B cell (primary cell): ENCODE data around the gene KCNJ4. TPM values are rescaled to one million over a fixed set of nuclear protein-coding genes. Genes with fewer than 3 reads are reported as not detected.
"Not testable (repeated sequence)": the region's sequence is repeated elsewhere in the genome, so short reads cannot be mapped to it uniquely, and the experiment has no call there.

ENCODE experiments used
- ATAC-seq: fragments of 200-7000 bp; cut with Tn5 transposase; one replicate; pipeline ENCODE4 v1.10.0; 2021; ENCODE audit warnings: low read depth, mild to moderate bottlenecking, moderate number of reproducible peaks, moderate library complexity
- CTCF ChIA-PET: fragments of 350-600 bp; sonication (Branson Sonifier 250); formaldehyde crosslinking; loops from one replicate; lab custom pipeline; 2021; ENCODE audit warnings: antibody characterized with exemption, inconsistent platforms; lab: Charles Lee
- POLR2A ChIA-PET: fragments of 350-600 bp; sonication (Branson Sonifier 250); formaldehyde crosslinking; loops from one replicate; lab custom pipeline; 2021; ENCODE audit warnings: antibody characterized with exemption; lab: Charles Lee
- DNase-seq: peaks from one replicate; pipeline ENCODE4 v3.0.0; 2013
- H2AFZ ChIP-seq: 2 replicates; pipeline ENCODE4 v1.6.1; 2012; ENCODE audit warnings: mild to moderate bottlenecking, low read depth, low read length; ENCODE audit not compliant: insufficient read depth, poor library complexity, severe bottlenecking
- H3K27ac ChIP-seq, 2 donors: 1 replicate in 1 of 2; 2 replicates in 1 of 2; pipeline ENCODE4 v1.5.1; 2012 to 2013; ENCODE audit warnings: low read length in 2 of 2, mild to moderate bottlenecking in 2 of 2, moderate library complexity in 1 of 2
- H3K27me3 ChIP-seq, 4 experiments: fragments of 200-600 bp in 1 of 4; sonication (generic) in 1 of 4; replicated peaks in 1 of 4; 1 replicate in 2 of 4; 2 replicates in 2 of 4; pipeline versions ENCODE4 v1.6.1 to v1.7.0; 2013 to 2016; ENCODE audit warnings: low read length in 3 of 4, mild to moderate bottlenecking in 2 of 4, mixed read lengths in 1 of 4, moderate library complexity in 1 of 4; ENCODE audit not compliant: insufficient read depth in 4 of 4, control insufficient read depth in 3 of 4; ENCODE audit errors: control extremely low read depth in 1 of 4
- H3K36me3 ChIP-seq, 2 experiments: replicated peaks in 1 of 2; 1 replicate in 1 of 2; 2 replicates in 1 of 2; pipeline versions ENCODE4 v1.6.1 to v1.7.1; 2013; ENCODE audit warnings: low read length in 1 of 2; ENCODE audit not compliant: insufficient read depth in 2 of 2, control insufficient read depth in 1 of 2; ENCODE audit errors: control extremely low read depth in 1 of 2, extremely low read depth in 1 of 2
- H3K4me1 ChIP-seq, 2 donors: fragments of 200-600 bp in 1 of 2; sonication (generic) in 1 of 2; 1 replicate in 1 of 2; 2 replicates in 1 of 2; pipeline versions ENCODE4 v1.5.1 to v1.6.1; 2013 to 2017; ENCODE audit warnings: low read length in 2 of 2; ENCODE audit not compliant: control insufficient read depth in 2 of 2, insufficient read depth in 2 of 2
- H3K4me2 ChIP-seq: replicated peaks from 2 replicates; pipeline ENCODE3; 2012; ENCODE audit warnings: mild to moderate bottlenecking, low read depth, low read length; ENCODE audit not compliant: poor library complexity, severe bottlenecking
- H3K4me3 ChIP-seq, 5 experiments: fragments of 200-600 bp in 1 of 5; sonication (generic) in 1 of 5; 1 replicate in 3 of 5; 2 replicates in 2 of 5; pipeline versions ENCODE4 v1.5.1 to v1.7.0; 2011 to 2016; ENCODE audit warnings: low read length in 4 of 5, mild to moderate bottlenecking in 4 of 5, low read depth in 2 of 5, control low read depth in 1 of 5, moderate library complexity in 1 of 5; ENCODE audit not compliant: insufficient read depth in 1 of 5; ENCODE audit errors: control extremely low read depth in 1 of 5, extremely low read depth in 1 of 5
- H3K79me2 ChIP-seq: fragments of 200-600 bp; sonication (generic); one replicate; pipeline ENCODE4 v1.6.0; 2016; ENCODE audit warnings: low read length; ENCODE audit not compliant: control insufficient read depth, insufficient read depth
- H3K9ac ChIP-seq: fragments of 200-600 bp; sonication (generic); 2 replicates; pipeline ENCODE4 v1.6.1; 2017; ENCODE audit warnings: mild to moderate bottlenecking, low read length, moderate library complexity
- H3K9me3 ChIP-seq, 3 donors: one replicate each; pipeline versions ENCODE4 v1.6.1 to v1.7.1; 2013; ENCODE audit warnings: low read length in 2 of 3; ENCODE audit not compliant: control insufficient read depth in 2 of 3, insufficient read depth in 1 of 3; ENCODE audit errors: control extremely low read depth in 1 of 3
- H4K20me1 ChIP-seq: 2 replicates; pipeline ENCODE4 v1.6.0; 2012; ENCODE audit warnings: mild to moderate bottlenecking, low read length; ENCODE audit not compliant: insufficient read depth, control insufficient read depth, poor library complexity, severe bottlenecking
- H3K27ac Mint-ChIP-seq: one replicate; pipeline ENCODE4 v1.8.0; 2021; ENCODE audit warnings: mixed read lengths
- H3K27me3 Mint-ChIP-seq: one replicate; pipeline ENCODE4 v1.8.0; 2021; ENCODE audit warnings: mixed read lengths
- H3K4me1 Mint-ChIP-seq: one replicate; pipeline ENCODE4 v1.8.0; 2021; ENCODE audit warnings: mixed read lengths
- H3K4me3 Mint-ChIP-seq: one replicate; pipeline ENCODE4 v1.8.0; 2021; ENCODE audit warnings: mixed read lengths
- H3K9me3 Mint-ChIP-seq: one replicate; pipeline ENCODE4 v1.8.0; 2022; ENCODE audit warnings: mixed read lengths; ENCODE audit not compliant: insufficient read depth
- EZH2 ChIP-seq: IDR thresholded peaks from 2 replicates; pipeline ENCODE4 v1.6.1; 2012; ENCODE audit warnings: borderline replicate concordance, low read depth, mild to moderate bottlenecking, moderate library complexity, low read length; ENCODE audit not compliant: insufficient read depth, poor library complexity, severe bottlenecking
- WGBS: methylation state at CpG from one replicate; pipeline ENCODE4 v1.1.5; 2013; ENCODE audit warnings: missing lambda C conversion rate; ENCODE audit not compliant: insufficient coverage; 5-methylcytosine and 5-hydroxymethylcytosine counted together
- intact Hi-C: fragments of 100-400 bp; cut with micrococcal nuclease; formaldehyde crosslinking; loops from one replicate; pipeline ENCODE4 v1.10.0; 2022
- polyA plus RNA-seq: library from polyadenylated mRNA; depleted of rRNA; stranded (reverse); fragments of >200 nt; gene quantifications from 2 replicates; pipeline ENCODE4 v1.2.3, GENCODE V29; 2012
- total RNA-seq, 2 donors: library from RNA; stranded (reverse); fragments of 120-200 nt in 1 of 2; gene quantifications; 1 replicate in 1 of 2; 2 replicates in 1 of 2; pipeline versions ENCODE4 v1.2.3 to v1.2.4, GENCODE V29; 2013 to 2022
- TF ChIP-seq, protein P1 (sequence below): fragments of 200-600 bp; IDR thresholded peaks from one replicate; pipeline ENCODE4 v1.8.0; 2022; ENCODE audit warnings: antibody characterized with exemption, mild to moderate bottlenecking

KCNJ4 gene
- total and polyA plus RNA-seq, 2 donors (not counting 1 experiment from before 2014, with no cell fraction given), result not detected

DNA sequence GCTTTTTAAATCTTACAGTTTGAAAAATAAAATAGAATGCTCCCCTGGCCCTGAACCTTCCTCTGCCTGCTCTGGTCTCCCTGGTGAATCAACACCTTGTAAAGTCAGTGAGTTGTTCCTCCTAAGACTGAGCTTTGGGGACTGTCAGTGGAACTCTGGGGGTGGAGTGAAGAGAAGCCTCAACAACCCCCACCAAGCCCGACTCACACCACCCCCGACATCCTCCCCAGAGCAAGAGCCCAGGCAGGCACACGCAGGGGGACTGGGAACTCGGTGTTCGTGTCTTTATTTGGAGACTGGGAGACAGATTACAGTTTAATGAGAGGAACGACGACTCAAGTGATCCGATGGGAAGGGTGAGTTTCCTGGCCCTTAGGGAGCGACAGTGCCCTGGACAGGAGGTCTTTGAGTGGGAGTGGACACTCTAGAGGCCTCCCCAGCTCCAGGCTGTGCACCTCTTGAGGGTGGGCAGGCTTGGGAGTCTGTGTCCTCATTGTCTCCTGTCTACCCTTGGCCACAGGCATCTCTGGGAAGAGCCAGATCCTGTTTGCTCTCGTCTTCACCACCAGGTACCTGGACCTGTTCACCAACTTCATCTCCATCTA lies 19.1 kb upstream of the KCNJ4 start:
- no peak overlapping the region for H3K4me2 ChIP-seq
- H3K4me1 Mint-ChIP-seq, result no peaks in the 10 kb centered on the region
- H3K9ac ChIP-seq, result no peak overlapping the region
- H3K36me3 ChIP-seq, result peaks cover 0 to 3% of the 10 kb centered on the region in 2 experiments
- no peak for TF ChIP-seq EZH2
- TF ChIP-seq, protein P1, sequence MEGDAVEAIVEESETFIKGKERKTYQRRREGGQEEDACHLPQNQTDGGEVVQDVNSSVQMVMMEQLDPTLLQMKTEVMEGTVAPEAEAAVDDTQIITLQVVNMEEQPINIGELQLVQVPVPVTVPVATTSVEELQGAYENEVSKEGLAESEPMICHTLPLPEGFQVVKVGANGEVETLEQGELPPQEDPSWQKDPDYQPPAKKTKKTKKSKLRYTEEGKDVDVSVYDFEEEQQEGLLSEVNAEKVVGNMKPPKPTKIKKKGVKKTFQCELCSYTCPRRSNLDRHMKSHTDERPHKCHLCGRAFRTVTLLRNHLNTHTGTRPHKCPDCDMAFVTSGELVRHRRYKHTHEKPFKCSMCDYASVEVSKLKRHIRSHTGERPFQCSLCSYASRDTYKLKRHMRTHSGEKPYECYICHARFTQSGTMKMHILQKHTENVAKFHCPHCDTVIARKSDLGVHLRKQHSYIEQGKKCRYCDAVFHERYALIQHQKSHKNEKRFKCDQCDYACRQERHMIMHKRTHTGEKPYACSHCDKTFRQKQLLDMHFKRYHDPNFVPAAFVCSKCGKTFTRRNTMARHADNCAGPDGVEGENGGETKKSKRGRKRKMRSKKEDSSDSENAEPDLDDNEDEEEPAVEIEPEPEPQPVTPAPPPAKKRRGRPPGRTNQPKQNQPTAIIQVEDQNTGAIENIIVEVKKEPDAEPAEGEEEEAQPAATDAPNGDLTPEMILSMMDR, result no peak
- intact Hi-C loops, result no loop called here
- H3K4me3 ChIP-seq, result no peak overlapping the region
- H3K27ac Mint-ChIP-seq, result no peak overlapping the region
- ChIA-PET CTCF (no interaction called here), POLR2A (interaction anchor here (0.6 kb wide), 1 partner anchor 406 kb away, joined by 3 read pairs; no protein-coding TSS in a partner anchor)
- no peaks in the 10 kb centered on the region for H3K9me3 Mint-ChIP-seq
- 82% methylated on average over 7 of the region's 10 CpGs for WGBS
- H3K27ac ChIP-seq, result no peak overlapping the region
- H3K79me2 ChIP-seq, result no peaks in the 10 kb centered on the region
- no peak overlapping the region for H3K4me3 Mint-ChIP-seq
- no peak for ATAC-seq
- no peak overlapping the region for H2AFZ ChIP-seq
- peaks cover 0 to 5% (median 1%) of the 10 kb centered on the region in 4 experiments for H3K27me3 ChIP-seq
- H4K20me1 ChIP-seq, result no peaks in the 10 kb centered on the region
- no peaks in the 10 kb centered on the region for H3K4me1 ChIP-seq
- peaks cover 11% of the 10 kb centered on the region for H3K27me3 Mint-ChIP-seq
- DNase-seq, result no peak
- H3K9me3 ChIP-seq, result peaks cover 0 to under 1% (median 0%) of the 10 kb centered on the region in 3 donors

DNA sequence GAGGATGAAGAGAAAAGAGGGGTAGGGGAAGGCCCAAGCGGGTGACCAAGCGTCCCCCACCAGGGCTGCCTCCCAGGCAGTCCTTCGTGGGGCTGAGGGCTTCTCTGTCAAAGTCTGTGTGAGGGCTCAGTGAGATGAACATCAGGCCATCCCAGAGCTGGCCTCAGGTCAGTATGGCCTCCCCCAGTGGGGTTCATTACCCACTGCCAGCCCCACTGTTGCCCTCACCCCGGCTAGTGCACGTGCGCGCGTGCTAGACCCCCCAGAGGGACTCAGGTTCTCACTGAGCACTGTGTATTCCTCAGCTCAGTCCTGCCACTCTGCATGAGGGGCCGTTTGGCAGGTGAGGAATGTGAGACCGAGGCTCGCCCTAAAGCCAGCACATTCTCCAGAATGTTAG lies 16.2 kb upstream of the KCNJ4 start:
- ChIA-PET POLR2A (no interaction called here), CTCF (no interaction called here)
- no peak overlapping the region for H3K27ac ChIP-seq
- ATAC-seq (no peak), DNase-seq (no peak)
- no peaks in the 10 kb centered on the region for H3K36me3 ChIP-seq
- peaks cover 0 to 28% (median 15%) of the 10 kb centered on the region in 4 experiments for H3K27me3 ChIP-seq
- H3K79me2 ChIP-seq, result no peaks in the 10 kb centered on the region
- H3K4me1 ChIP-seq, result peaks cover 10 to 12% of the 10 kb centered on the region in 2 donors
- no peaks in the 10 kb centered on the region for H4K20me1 ChIP-seq
- Mint-ChIP-seq H3K4me1 (peaks cover 12% of the 10 kb centered on the region), H3K27me3 (peaks cover 22% of the 10 kb centered on the region), H3K27ac (no peak overlapping the region), H3K4me3 (no peak overlapping the region), H3K9me3 (no peaks in the 10 kb centered on the region)
- TF ChIP-seq, protein P1, result no peak
- TF ChIP-seq EZH2, result no peak
- no peak overlapping the region for H3K4me2 ChIP-seq
- no peak overlapping the region for H3K9ac ChIP-seq
- no peak overlapping the region for H3K4me3 ChIP-seq
- H3K9me3 ChIP-seq, result peaks cover 0 to 11% (median 0%) of the 10 kb centered on the region in 3 donors
- intact Hi-C loops, result no loop called here
- WGBS, result 89% methylated on average over 8 of the region's 11 CpGs
- no peak overlapping the region for H2AFZ ChIP-seq

DNA sequence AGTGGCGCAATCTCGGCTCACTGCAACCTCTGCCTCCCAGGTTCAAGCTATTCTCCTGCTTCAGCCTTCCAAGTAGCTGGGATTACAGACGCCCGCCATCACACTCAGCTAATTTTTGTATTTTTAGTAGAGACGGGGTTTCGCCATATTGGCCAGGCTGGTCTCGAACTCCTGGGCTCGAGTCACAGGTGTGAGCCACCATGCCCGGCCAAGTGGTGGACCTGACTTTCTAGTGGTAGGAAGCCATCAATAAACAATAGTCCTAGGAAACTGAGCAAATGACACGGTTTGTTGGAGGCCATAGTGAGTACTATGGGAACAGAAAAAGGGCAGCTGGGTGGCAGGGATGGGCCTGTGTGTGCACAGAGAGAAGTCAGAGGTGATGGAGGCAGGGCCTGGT lies 15.2 kb upstream of the KCNJ4 start:
- H3K9ac ChIP-seq, H3K4me2 ChIP-seq, H3K79me2 ChIP-seq, H3K27ac Mint-ChIP-seq, intact Hi-C loops, H2AFZ ChIP-seq, ATAC-seq, H3K4me3 Mint-ChIP-seq, H3K36me3 ChIP-seq, DNase-seq, CTCF ChIA-PET, H3K9me3 Mint-ChIP-seq, H3K27ac ChIP-seq, H4K20me1 ChIP-seq, H3K4me3 ChIP-seq: not testable (repeated sequence)
- Mint-ChIP-seq H3K27me3 (peaks cover 30% of the 10 kb centered on the region), H3K4me1 (peaks cover 12% of the 10 kb centered on the region)
- POLR2A ChIA-PET, result interaction anchor here (0.6 kb wide), 1 partner anchor 31 kb away, joined by 3 read pairs; no protein-coding TSS in a partner anchor
- Histone ChIP-seq H3K4me1 (peaks cover 10 to 15% of the 10 kb centered on the region in 2 donors), H3K9me3 (peaks cover 0 to 11% (median 0%) of the 10 kb centered on the region in 3 donors), H3K27me3 (peaks cover 0 to 37% (median 19%) of the 10 kb centered on the region in 4 experiments)
- 94% methylated on average over 6 of the region's 10 CpGs for WGBS
